MM.1S (cell line): ENCODE measurements around the gene CCDC69.

ENCODE experiments used
- EZH2 ChIP-seq: fragments of 300-600 bp; sonication (generic); optimal IDR thresholded peaks from 2 replicates; pipeline ENCODE3; 2017; ENCODE audit warnings: low read depth, mild to moderate bottlenecking, antibody characterized with exemption, low read length, mixed read lengths
- TF ChIP-seq, protein P1 (sequence below): fragments of 300-600 bp; sonication (generic); IDR thresholded peaks from 2 replicates; pipeline ENCODE4 v1.5.1; 2016; ENCODE audit warnings: antibody characterized with exemption, low read length, mixed read lengths

DNA sequence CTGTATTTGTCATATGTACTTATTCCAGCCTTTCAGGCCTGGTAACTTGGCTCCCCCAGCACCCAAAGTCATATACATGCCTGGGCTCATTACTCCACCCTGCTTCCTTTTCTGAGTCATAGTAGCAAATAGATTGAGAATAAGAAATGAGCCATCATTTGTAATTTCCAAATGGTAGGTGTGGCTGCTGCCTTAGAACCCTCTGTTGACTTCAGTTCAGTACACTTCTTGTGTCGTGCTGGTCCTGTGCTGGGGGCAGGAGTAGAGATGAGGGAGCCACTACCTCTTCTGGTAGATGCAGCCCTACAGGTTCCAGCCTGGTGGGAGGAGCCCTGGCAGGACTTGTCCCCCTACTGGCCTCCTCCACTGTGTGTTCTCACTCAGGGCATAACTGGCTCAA is 40.2 kb upstream of the CCDC69 start:
- TF ChIP-seq, protein P1, sequence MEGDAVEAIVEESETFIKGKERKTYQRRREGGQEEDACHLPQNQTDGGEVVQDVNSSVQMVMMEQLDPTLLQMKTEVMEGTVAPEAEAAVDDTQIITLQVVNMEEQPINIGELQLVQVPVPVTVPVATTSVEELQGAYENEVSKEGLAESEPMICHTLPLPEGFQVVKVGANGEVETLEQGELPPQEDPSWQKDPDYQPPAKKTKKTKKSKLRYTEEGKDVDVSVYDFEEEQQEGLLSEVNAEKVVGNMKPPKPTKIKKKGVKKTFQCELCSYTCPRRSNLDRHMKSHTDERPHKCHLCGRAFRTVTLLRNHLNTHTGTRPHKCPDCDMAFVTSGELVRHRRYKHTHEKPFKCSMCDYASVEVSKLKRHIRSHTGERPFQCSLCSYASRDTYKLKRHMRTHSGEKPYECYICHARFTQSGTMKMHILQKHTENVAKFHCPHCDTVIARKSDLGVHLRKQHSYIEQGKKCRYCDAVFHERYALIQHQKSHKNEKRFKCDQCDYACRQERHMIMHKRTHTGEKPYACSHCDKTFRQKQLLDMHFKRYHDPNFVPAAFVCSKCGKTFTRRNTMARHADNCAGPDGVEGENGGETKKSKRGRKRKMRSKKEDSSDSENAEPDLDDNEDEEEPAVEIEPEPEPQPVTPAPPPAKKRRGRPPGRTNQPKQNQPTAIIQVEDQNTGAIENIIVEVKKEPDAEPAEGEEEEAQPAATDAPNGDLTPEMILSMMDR: no peak
- TF ChIP-seq EZH2: no peak
